HG02798 (cell line): ENCODE data around the gene ACSM5.
"Not testable (repeated sequence)": the region's sequence is repeated elsewhere in the genome, so short reads cannot be mapped to it uniquely, and the experiment has no call there.

Source experiments
- ATAC-seq: cut with Tn5 transposase; IDR thresholded peaks from one replicate; pipeline ENCODE4 v1.9.1; 2021; ENCODE audit warnings: mild to moderate bottlenecking; ENCODE audit not compliant: unreplicated experiment, poor library complexity

Gene ACSM5

DNA sequence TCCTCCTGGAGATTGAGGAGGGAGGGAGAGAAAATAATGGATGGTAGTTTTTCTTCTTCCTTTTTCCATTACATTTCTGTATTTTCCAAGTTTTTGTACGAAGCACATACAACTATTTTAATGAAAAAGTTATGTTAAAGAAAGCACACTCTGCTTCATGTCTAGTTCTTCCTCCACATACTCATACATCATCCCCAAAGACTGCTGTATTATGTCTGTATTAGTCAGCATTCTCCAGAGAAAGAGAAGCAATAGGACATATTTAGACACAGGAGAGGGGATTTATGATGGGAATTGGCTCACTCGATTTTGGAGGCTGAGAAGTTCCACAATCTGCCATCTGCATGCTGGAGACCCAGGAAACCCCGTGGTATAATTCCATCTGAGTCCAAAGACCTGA lies 31.9 kb downstream of the ACSM5 start:
- no peak for ATAC-seq

DNA sequence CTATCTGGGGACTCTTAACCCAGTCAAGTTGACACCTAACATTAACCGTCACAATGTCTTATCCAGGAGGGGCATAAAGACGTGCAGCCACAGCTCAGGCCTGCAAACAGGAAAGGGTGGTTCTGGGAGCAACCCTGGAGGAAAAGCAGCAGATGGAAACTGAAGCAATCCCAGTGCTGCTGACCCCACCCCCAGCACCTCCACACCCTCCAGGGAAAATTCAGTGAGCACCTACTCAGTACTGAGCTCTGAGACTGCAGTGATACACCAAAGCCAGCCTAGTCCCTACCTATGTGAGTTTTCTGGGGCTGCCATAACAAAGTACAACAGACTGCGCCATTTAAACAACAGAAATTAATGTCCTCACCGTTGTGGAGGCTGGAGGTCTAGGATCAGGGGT lies 32.5 kb downstream of the ACSM5 start:
- not testable (repeated sequence) for ATAC-seq

DNA sequence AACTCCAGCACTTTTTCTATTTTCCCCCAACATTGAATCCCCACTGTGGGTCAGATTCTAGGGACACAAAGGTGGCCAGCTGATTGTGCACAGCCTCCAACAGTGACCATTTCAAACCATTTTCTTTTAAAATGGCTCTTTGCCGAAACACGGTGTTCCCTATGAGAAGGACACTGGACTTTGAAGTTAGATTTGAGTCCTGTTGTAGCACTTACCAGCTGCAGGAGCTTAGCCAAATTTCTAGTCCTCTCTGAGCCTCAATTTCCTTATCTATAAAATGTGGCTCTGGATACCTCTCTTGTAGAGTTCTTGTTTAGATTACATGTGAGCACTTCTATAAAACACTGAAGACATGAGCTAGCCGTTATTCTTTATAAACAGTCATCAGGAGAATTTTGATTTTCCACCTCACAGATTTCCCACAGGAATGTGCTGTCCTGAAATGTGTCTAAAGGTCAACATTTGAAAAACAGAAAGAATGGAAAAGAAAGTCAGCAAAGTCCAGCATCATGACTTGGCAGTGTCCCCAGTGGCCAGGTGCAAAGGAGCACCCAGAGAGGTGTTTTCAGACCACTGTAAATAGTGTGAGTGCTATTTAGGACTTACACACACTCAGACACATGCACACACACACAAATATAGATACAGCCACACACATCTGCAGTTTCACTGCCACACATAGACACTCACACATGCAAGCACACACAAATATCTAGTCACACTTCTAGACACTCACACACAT lies 37.5 kb downstream of the ACSM5 start:
- ATAC-seq, result not testable (repeated sequence)

DNA sequence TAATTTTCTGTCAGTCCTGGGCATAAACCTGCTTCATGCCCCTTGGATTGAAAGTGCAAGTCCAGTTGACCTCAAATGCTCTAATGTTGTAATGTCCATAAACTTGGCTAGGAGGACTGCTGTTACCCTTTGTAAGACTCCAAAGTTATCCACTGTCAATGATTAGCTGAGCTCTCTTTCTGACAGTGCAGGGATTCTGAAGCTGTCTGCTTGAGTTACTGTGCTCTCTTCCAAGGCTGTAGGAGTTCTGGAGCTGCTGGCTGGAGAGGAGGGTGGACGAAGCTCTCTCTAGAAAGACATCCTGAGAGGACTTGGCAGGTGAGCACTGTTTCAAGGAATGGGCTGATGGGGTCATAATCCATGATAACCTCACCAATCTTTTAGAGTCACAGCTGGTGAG lies 42.0 kb downstream of the ACSM5 start, which contains the start of gene ACSM2A:
TSS of gene ACSM2A (plus strand) at position 158 of the 400 bp plus-strand sequence. CDS start 8,594 bp downstream, outside the sequence.
- ATAC-seq, result not testable (repeated sequence)

DNA sequence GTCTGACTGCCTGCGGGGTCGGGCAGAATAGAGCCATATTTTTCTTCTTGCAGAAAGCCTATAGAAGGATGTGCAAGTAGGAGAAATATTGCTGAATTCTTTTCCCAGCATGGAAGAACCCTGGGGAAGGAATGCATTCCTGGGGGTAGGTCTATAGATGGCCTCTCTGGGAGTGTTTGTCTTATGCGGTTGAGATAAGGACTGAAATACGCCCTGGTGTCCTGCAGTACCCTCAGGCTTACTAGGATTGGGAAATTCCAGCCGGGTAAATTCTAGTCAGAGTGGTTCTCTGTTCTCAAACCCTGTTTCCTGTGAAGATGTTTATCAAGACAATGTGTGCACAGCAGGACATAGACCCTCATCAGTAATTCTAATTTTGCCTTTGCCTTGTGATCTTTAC lies 44.3 kb downstream of the ACSM5 start:
- ATAC-seq, result not testable (repeated sequence)

DNA sequence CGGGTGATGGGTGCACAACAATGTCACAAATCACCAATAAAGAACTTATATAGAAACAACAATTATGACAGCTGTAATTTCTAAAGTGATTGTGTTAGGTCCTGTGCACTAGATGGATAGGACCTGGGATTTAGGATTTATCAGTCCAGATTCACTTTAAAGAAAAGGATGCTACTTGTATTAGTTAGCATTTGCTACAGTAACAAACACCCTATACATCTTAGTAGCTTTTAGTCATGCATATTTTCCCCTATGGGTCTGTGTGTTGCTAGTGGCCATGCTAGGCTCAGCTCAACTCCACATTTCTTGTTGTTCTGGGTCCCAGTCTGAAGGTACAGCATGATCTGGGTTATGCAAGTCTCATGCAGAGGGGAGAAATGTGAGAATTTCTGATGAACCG lies 49.9 kb downstream of the ACSM5 start:
- not testable (repeated sequence) for ATAC-seq

DNA sequence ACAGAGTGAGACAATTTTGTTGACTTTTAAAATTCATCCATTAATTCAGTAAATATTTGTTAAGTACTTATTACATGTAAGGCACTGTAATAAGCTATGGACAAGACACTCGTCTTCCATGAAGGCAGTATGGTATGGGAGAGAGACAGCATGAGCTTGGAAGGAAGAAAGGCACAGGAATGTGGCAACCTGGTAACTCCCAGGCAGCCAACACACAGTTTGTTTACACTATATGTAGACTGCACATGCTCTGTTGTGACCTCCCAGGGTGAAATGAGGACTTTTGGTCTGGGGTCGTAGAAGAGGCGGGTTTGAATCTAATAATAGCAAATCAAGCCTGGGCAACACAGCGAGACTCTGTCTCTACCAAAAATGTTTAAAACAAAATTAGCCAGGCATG lies 51.0 kb downstream of the ACSM5 start:
- ATAC-seq, result not testable (repeated sequence)

DNA sequence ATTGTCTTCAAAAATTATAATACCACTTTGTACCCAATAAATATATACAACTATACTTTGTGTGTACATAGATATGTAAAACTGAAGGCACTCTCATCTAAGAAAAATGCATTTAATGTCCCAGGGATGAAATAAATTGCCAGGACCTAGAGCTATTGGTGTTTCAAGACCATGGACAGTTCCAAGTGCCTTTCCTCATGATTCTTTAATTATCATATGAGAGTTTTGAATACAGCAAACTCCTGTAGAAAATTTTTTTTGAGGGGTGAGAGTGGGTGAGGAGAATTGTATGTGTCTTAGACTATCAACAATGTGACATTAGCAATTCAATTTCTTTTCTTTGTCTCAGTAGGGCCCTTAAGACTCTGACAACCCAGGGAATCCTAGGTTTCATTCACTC lies 59.6 kb downstream of the ACSM5 start:
- ATAC-seq, result not testable (repeated sequence)

DNA sequence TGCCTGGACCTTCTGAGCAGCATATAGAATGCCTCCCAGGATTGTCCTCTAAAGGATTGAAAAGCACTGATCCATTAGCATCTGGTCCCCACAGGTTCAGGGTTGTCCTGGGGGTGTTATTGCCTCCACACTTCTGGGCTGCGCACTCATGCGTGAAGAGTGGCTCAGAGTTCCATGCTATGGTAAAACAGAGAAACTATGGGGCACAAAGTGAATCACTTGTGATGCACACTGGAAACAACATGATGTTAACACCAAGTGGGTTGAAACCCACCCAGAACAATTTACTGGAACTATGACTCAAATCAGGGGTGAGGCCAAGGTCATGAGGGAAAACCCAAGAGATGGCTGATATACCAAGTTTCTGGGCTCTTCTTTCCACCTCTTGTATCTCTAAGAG lies 60.6 kb downstream of the ACSM5 start:
- ATAC-seq, result not testable (repeated sequence)

DNA sequence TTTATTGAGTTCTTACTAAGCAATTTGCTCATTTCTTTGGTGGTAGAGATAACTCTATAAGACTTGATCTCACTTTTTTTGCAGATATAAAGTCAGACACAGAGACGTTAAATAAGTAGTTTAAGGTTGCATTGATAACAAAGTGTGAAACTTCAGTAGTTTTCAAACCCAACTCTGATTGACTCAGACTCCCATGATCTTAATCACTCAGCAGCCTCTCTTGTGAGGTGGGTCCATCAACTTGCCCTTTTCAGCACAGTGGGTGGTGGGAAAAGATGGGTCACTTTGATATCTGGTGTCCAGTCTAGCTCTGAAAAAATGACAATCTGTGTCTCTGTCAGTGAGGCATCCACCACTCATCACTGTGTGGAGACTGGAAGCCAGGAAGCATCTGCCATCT lies 61.4 kb downstream of the ACSM5 start:
- ATAC-seq, result not testable (repeated sequence)

DNA sequence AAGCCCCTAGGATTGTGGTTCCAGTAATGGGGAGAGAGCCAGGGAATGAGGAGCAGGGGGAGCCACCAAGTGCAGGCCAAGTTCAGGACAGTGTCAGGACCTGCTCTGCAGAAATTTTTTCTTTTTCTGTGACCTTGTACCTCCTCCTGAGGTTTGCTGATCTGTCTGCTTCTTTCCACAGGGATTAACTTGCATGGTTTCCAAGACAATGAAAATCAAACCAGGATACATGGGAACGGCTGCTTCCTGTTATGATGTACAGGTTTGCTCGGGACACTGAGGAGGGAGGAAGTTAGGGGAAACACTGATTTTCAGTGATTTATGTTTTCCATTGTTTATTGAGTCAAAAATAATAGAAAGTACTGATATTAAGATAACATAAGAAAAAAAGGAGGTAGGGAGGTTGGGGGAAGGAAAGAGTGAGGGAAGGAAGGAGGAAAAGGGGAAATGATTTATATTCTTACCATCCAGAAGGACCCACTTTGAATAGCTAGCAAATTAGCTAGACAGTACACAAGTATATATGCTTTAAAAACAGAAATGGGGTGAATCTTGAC lies 67.9 kb downstream of the ACSM5 start:
- not testable (repeated sequence) for ATAC-seq

DNA sequence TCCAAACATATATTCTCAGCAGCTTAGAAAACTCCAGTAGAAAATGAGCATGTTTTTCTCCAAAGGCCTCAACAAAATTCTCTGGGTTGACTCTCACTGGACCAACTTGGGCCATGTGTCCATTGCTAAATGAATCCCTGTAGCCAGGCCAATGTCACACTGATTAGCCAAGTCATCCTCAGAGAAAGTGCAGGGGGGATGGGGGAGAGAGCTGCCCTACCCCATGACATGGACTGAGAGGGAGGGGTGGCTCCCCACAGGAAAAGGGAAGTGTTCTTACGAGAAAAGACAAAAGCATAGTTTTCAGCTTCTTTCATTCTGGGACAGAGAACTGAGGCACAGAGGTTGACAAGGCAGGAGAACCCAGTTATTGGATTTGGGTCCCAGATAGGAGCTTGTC lies 74.7 kb downstream of the ACSM5 start:
- ATAC-seq, result not testable (repeated sequence)

DNA sequence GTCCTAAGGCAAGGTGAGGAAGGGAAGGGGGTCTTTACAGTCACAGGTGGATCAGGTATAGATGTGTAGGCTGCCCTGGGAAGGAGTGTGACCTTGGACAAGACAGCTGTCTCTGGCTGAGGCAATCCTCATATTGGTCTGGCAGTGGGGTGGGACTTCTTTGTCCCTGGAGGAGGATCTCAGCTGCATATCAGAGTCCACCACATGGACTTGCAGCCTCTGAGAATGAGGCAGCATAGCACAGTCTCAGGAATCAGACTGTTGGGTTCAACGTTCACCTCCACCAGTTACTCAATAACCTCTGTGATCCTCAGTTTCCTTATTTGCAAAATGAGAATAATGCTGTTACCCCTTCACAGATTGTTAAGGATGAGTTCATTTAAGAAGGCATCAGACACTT lies 75.4 kb downstream of the ACSM5 start:
- no peak for ATAC-seq

DNA sequence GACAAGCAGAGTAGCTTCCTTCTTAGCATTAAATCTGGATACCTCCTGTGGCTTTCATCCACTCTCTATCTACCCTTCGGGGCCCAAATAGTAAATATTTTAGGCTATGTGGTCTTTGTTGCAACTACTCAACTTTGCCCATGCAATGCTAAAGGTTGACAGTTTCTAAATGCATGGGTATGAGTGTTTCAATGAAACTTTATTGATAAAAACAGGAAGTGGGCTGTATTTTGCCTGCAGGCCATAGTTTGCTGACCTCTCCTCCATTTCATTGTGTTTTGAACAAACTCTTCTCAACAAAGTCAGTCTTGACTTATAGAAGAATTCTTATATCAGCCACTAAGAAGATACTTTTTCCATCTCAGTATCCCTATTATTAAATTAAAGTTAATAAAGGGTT lies 76.1 kb downstream of the ACSM5 start:
- ATAC-seq, result no peak
